ENCODE data around the gene ANKK1. TPM values are rescaled to one million over a fixed set of nuclear protein-coding genes. Genes with fewer than 3 reads are reported as not detected.

The ANKK1 gene
- 0.02 to 0.12 TPM in 2 of 5 replicates, not detected in the others for total RNA-seq (2022; extraction: Qiagen RNA extraction; ENCODE audit: low read depth)

GRCh38 chr11:113387605-113388211 lies at the start of gene ANKK1:
ANKK1 (plus strand) TSS chr11:113387779; CDS start chr11:113387885, 106 bp downstream.

Other genes starting within 250 kb of the ANKK1 start
- 5.1 to 7.4 TPM (median 5.9 TPM) in 5 replicates for gene TTC12, start 73.2 kb upstream of the ANKK1 start, total RNA-seq (2022; extraction: Qiagen RNA extraction; ENCODE audit: low read depth)
- gene DRD2, start 87.6 kb downstream of the ANKK1 start, total RNA-seq (2022; extraction: Qiagen RNA extraction; ENCODE audit: low read depth) = 0.03 TPM in 1 of 5 replicates, not detected in the others